Measurements from ENCODE around the gene PNN.
"Not testable (repeated sequence)": the region's sequence is repeated elsewhere in the genome, so short reads cannot be mapped to it uniquely, and the experiment has no call there.

PNN gene

GRCh38 chr14:39203659-39204606 lies 28.9 kb downstream of the PNN start:
- no peak for DNase-seq (ENCODE audit: low read depth)
- H3K4me3 ChIP-seq (ENCODE audit: low read depth, low read length) = no peak overlapping the region
- TF ChIP-seq CTCF (conservative IDR thresholded peaks at IDR 0.05; ENCODE audit: low read depth, low read length) = no peak

- DNase-seq (ENCODE audit: low read depth); H3K4me3 ChIP-seq (ENCODE audit: low read depth, low read length): not testable (repeated sequence)
Observed at GRCh38 chr14:39207430-39207829, 32.4 kb downstream of the PNN start.

DNA sequence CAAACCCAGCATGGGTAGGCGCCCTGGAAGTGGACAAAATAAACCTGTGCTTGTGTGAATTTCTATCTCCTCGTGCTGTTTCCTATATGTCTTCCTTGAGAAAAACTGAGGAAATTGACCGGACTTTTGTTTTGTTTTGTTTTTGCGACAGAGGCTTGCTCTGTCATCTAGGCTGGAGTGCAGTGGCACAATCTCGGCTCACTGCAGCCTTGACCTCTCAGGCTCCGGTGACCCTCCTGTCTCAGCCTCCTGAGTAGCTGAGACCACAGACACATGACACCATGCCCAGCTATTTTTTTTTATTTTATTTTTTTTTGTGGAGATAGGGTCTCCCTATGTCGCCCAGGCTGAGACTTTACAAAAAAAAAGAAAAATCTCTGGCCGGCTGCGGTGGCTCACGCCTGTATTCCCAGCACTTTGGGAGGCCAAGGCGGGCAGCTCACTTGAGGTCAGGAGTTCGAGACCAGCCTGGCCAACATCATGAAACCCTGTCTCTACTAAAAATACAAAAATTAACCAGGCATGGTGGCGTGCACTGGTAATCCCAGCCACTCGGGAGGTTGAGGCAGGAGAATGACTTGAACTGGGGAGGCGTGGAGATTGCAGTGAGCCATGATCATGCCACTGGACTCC lies 36.2 kb downstream of the PNN start:
- no peak overlapping the region for H3K4me3 ChIP-seq (ENCODE audit: low read depth, low read length)
- TF ChIP-seq CTCF (conservative IDR thresholded peaks at IDR 0.05; ENCODE audit: low read depth, low read length) = no peak
- no peak for DNase-seq (ENCODE audit: low read depth)

GRCh38 chr14:39212034-39212433 lies 37.0 kb downstream of the PNN start:
- no peak for DNase-seq (ENCODE audit: low read depth)
- no peak for TF ChIP-seq CTCF (conservative IDR thresholded peaks at IDR 0.05; ENCODE audit: low read depth, low read length)
- no peak overlapping the region for H3K4me3 ChIP-seq (ENCODE audit: low read depth, low read length)

DNA sequence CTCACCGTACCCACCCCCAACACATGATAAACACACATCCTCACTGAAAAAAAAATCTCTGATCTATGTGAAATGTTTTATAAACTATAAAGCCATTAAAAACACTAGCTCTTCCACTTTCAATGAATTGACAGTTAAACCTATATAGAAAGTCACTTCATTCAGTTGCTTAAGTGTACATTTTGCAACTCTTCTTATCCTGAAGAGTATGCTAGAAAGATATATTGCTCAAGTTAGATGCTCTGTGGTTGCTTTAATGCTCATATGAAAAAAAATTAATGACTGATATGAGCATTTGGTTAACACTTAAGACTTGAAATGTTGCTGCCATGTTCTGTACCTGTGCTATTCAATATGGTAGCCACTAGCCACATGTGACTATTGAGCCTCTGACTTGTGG lies 37.6 kb downstream of the PNN start:
- no peak overlapping the region for H3K4me3 ChIP-seq (ENCODE audit: low read depth, low read length)
- DNase-seq (ENCODE audit: low read depth) = no peak
- TF ChIP-seq CTCF (conservative IDR thresholded peaks at IDR 0.05; ENCODE audit: low read depth, low read length) = no peak

GRCh38 chr14:39217214-39217879 lies 42.3 kb downstream of the PNN start:
- DNase-seq (ENCODE audit: low read depth) = no peak
- no peak for TF ChIP-seq CTCF (conservative IDR thresholded peaks at IDR 0.05; ENCODE audit: low read depth, low read length)
- no peak overlapping the region for H3K4me3 ChIP-seq (ENCODE audit: low read depth, low read length)

GRCh38 chr14:39218171-39218769 lies 43.2 kb downstream of the PNN start:
- H3K4me3 ChIP-seq (ENCODE audit: low read depth, low read length) = no peak overlapping the region
- peak; percentile 47 for DNase-seq (ENCODE audit: low read depth)
- TF ChIP-seq CTCF (conservative IDR thresholded peaks at IDR 0.05; ENCODE audit: low read depth, low read length) = no peak
